ENCODE data around the gene CALU.

CALU gene

GRCh38 chr7:128752251-128752650 lies 13.1 kb downstream of the CALU start:
- DNase-seq (ENCODE audit: low read depth): no peak

- DNase-seq (ENCODE audit: low read depth): no peak
Observed at GRCh38 chr7:128755075-128755818, 16.1 kb downstream of the CALU start.

GRCh38 chr7:128755819-128756476 lies 16.8 kb downstream of the CALU start:
- no peak for DNase-seq (ENCODE audit: low read depth)

- DNase-seq (ENCODE audit: low read depth): no peak
Observed at GRCh38 chr7:128757203-128757602, 18.0 kb downstream of the CALU start.

GRCh38 chr7:128758553-128758952 lies 19.4 kb downstream of the CALU start:
- DNase-seq (ENCODE audit: low read depth): no peak

GRCh38 chr7:128759242-128759641 lies 20.1 kb downstream of the CALU start:
- no peak for DNase-seq (ENCODE audit: low read depth)

GRCh38 chr7:128763541-128763940 lies 24.4 kb downstream of the CALU start:
- no peak for DNase-seq (ENCODE audit: low read depth)

GRCh38 chr7:128767475-128768110 lies 28.4 kb downstream of the CALU start:
- no peak for DNase-seq (ENCODE audit: low read depth)

GRCh38 chr7:128770233-128770632 lies 31.1 kb downstream of the CALU start:
- DNase-seq (ENCODE audit: low read depth): no peak

GRCh38 chr7:128773604-128774003 lies 34.4 kb downstream of the CALU start:
- no peak for DNase-seq (ENCODE audit: low read depth)

- DNase-seq (ENCODE audit: low read depth): no peak
Observed at GRCh38 chr7:128774029-128774689, 35.0 kb downstream of the CALU start.

GRCh38 chr7:128774921-128775320 lies 35.8 kb downstream of the CALU start:
- no peak for DNase-seq (ENCODE audit: low read depth)

- no peak for DNase-seq (ENCODE audit: low read depth)
Observed at GRCh38 chr7:128775744-128776474, 36.8 kb downstream of the CALU start, which contains the start of gene OPN1SW. Gene OPN1SW (minus strand): TSS chr7:128775794. CDS start chr7:128775781, 13 bp downstream.

GRCh38 chr7:128777156-128778123 lies 38.3 kb downstream of the CALU start:
- no peak for DNase-seq (ENCODE audit: low read depth)

- DNase-seq (ENCODE audit: low read depth): no peak
Observed at GRCh38 chr7:128778946-128779345, 39.8 kb downstream of the CALU start.

GRCh38 chr7:128781126-128781525 lies 42.0 kb downstream of the CALU start:
- no peak for DNase-seq (ENCODE audit: low read depth)

GRCh38 chr7:128781851-128782250 lies 42.7 kb downstream of the CALU start:
- DNase-seq (ENCODE audit: low read depth): no peak

- DNase-seq (ENCODE audit: low read depth): no peak
Observed at GRCh38 chr7:128783143-128783861, 44.1 kb downstream of the CALU start.

- no peak for DNase-seq (ENCODE audit: low read depth)
Observed at GRCh38 chr7:128785738-128786137, 46.6 kb downstream of the CALU start.

All from stimulated activated CD8-positive, alpha-beta memory T cell treated with anti-CD3 and anti-CD28 coated beads, Interleukin-7, amount 100 ng/mL, for 24 hours (primary cell).